Natural killer cell (primary cell): Measurements from ENCODE around the gene DHRS7. TPM values are rescaled to one million over a fixed set of nuclear protein-coding genes. Genes with fewer than 3 reads are reported as not detected.

Experiments
- ATAC-seq, 3 donors: fragments of 150-1000 bp in 2 of 3; fragments of 200-7000 bp in 1 of 3; cut with Tn5 transposase; 1 replicate in 1 of 3; 2 replicates in 2 of 3; pipeline ENCODE4 v1.10.0; 2021; ENCODE audit warnings: mild to moderate bottlenecking in 2 of 3, moderate library complexity in 2 of 3
- DNase-seq, 2 donors: peaks; one replicate each; pipeline versions ENCODE4 v3.0.0 to v3.0.0-alpha.2; 2013 to 2021; ENCODE audit warnings: mixed read lengths in 1 of 2
- H3K27ac ChIP-seq: one replicate; pipeline ENCODE4 v1.5.1; 2013; ENCODE audit warnings: mild to moderate bottlenecking, low read length
- H3K27me3 ChIP-seq: one replicate; pipeline ENCODE4 v1.6.1; 2013; ENCODE audit warnings: low read length; ENCODE audit not compliant: control insufficient read depth, insufficient read depth
- H3K36me3 ChIP-seq: one replicate; pipeline ENCODE4 v1.6.1; 2013; ENCODE audit warnings: low read length; ENCODE audit not compliant: control insufficient read depth, insufficient read depth
- H3K4me1 ChIP-seq: one replicate; pipeline ENCODE4 v1.6.1; 2013; ENCODE audit warnings: low read length; ENCODE audit not compliant: control insufficient read depth, insufficient read depth
- H3K4me3 ChIP-seq: one replicate; pipeline ENCODE4 v1.5.1; 2013; ENCODE audit warnings: low read length
- H3K9me3 ChIP-seq: one replicate; pipeline ENCODE4 v1.6.1; 2013; ENCODE audit warnings: low read length; ENCODE audit not compliant: control insufficient read depth, insufficient read depth
- H3K27ac Mint-ChIP-seq, 2 donors: one replicate each; pipeline ENCODE4 v1.8.0; 2022; ENCODE audit warnings: mild to moderate bottlenecking in 2 of 2, mixed read lengths in 2 of 2, moderate library complexity in 1 of 2
- H3K27me3 Mint-ChIP-seq, 2 donors: one replicate each; pipeline ENCODE4 v1.8.0; 2022; ENCODE audit warnings: low read depth in 2 of 2, mixed read lengths in 2 of 2
- H3K36me3 Mint-ChIP-seq: one replicate; pipeline ENCODE4 v1.8.0; 2022; ENCODE audit warnings: mixed read lengths
- H3K4me1 Mint-ChIP-seq, 2 donors: one replicate each; pipeline ENCODE4 v1.8.0; 2022; ENCODE audit warnings: mixed read lengths in 2 of 2
- H3K4me3 Mint-ChIP-seq: one replicate; pipeline ENCODE4 v1.8.0; 2022; ENCODE audit warnings: mild to moderate bottlenecking, moderate library complexity, mixed read lengths
- H3K9me3 Mint-ChIP-seq, 2 donors: one replicate each; pipeline ENCODE4 v1.8.0; 2022; ENCODE audit warnings: mixed read lengths in 2 of 2
- CTCF ChIP-seq: fragments of 200-600 bp; IDR thresholded peaks from one replicate; pipeline ENCODE4 v1.8.0; 2022; ENCODE audit warnings: antibody characterized with exemption
- WGBS: methylation state at CpG from one replicate; pipeline ENCODE4 v1.1.7; 2013; ENCODE audit warnings: missing lambda C conversion rate; ENCODE audit not compliant: insufficient coverage; 5-methylcytosine and 5-hydroxymethylcytosine counted together
- intact Hi-C: fragments of 100-400 bp; cut with micrococcal nuclease; formaldehyde crosslinking; loops from one replicate; pipeline ENCODE4 v1.14.2; 2022
- total RNA-seq, 4 donors: library from RNA; stranded (reverse); fragments of 120-200 nt in 1 of 4; gene quantifications; one replicate each; pipeline versions ENCODE4 v1.2.3 to v1.2.4, GENCODE V29; 2013 to 2022

The DHRS7 gene
- total RNA-seq, 3 donors from 2014 or later (not counting 1 experiment from before 2014, with no cell fraction given) = 115 to 139 (median 126) TPM

DNA sequence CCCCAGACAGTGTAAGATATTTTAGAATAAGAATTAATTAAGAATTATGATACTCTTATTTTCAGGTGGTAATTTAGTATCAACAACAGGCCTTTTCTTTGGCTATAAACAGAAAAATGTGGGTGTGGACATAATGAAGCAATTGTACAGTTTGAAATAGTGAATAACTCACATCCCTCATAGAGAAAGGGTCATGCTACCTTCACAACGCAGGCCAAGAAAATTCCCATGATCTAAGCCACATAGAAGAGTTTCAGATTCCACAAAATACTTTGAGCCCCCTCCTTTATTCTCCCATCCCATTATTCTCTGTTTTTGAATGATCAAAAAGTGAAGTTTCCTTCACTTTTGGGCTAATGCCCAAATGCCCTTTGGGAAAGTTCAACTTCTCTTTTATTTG, 23.5 kb upstream of the DHRS7 start:
- Mint-ChIP-seq H3K27ac (no peak overlapping the region), H3K36me3 (no peaks in the 10 kb centered on the region), H3K27me3 (peaks cover 6 to 12% of the 10 kb centered on the region in 2 donors), H3K4me3 (no peak overlapping the region), H3K9me3 (no peaks in the 10 kb centered on the region), H3K4me1 (peaks cover 3 to 10% of the 10 kb centered on the region in 2 donors)
- H3K4me1 ChIP-seq = peaks cover under 1% of the 10 kb centered on the region
- intact Hi-C loops = no loop called here
- ATAC-seq (no peak), DNase-seq (no peak)
- H3K9me3 ChIP-seq = no peaks in the 10 kb centered on the region
- H3K27ac ChIP-seq = no peak overlapping the region
- 100% methylated on average over 1 of the region's 1 CpG for WGBS
- H3K4me3 ChIP-seq = no peak overlapping the region
- no peak for TF ChIP-seq CTCF
- H3K36me3 ChIP-seq = no peaks in the 10 kb centered on the region
- H3K27me3 ChIP-seq = no peaks in the 10 kb centered on the region

DNA sequence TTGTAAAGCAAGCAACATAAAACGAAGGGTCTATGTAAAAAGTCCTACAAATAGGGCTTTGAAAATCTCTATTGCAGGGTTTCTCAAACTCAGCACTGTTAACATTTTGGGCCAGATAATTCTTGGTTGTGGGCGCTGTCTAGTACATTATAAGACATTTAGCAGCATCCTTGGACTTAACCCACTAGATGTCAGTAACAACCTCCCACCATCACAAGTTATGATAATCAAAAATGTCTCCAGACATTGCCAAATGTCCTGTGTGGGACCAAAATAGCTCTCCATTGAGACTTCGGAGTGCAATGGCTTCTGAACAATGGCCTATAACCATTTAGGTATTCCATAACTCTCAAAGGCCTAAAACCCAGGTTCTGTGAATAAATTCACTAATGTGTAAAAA, 22.9 kb upstream of the DHRS7 start:
- DNase-seq = no peak
- Mint-ChIP-seq H3K27me3 (peaks cover 6% of the 10 kb centered on the region in 2 donors), H3K4me3 (no peak overlapping the region), H3K4me1 (peaks cover 9 to 16% of the 10 kb centered on the region in 2 donors), H3K36me3 (no peaks in the 10 kb centered on the region), H3K27ac (no peak overlapping the region), H3K9me3 (no peaks in the 10 kb centered on the region)
- no peak for TF ChIP-seq CTCF
- ATAC-seq = no peak
- 68% methylated on average over 3 of the region's 3 CpGs for WGBS
- H3K27me3 ChIP-seq = no peaks in the 10 kb centered on the region
- no peaks in the 10 kb centered on the region for H3K36me3 ChIP-seq
- peaks cover 5% of the 10 kb centered on the region for H3K4me1 ChIP-seq
- intact Hi-C loops = no loop called here
- no peak overlapping the region for H3K4me3 ChIP-seq
- H3K9me3 ChIP-seq = no peaks in the 10 kb centered on the region
- H3K27ac ChIP-seq = no peak overlapping the region

GRCh38 chr14:60184905-60185555, 19.8 kb upstream of the DHRS7 start:
- ATAC-seq (no peak), DNase-seq (no peak)
- H3K4me1 ChIP-seq = peaks cover 6% of the 10 kb centered on the region
- Mint-ChIP-seq H3K27ac (peak overlapping the region; percentile 97 to 98), H3K4me3 (no peak overlapping the region), H3K36me3 (no peaks in the 10 kb centered on the region), H3K4me1 (peaks cover 12 to 17% of the 10 kb centered on the region in 2 donors), H3K9me3 (no peaks in the 10 kb centered on the region), H3K27me3 (peaks cover 0 to 3% of the 10 kb centered on the region in 2 donors)
- no peaks in the 10 kb centered on the region for H3K27me3 ChIP-seq
- H3K9me3 ChIP-seq = no peaks in the 10 kb centered on the region
- H3K27ac ChIP-seq = peak overlapping the region; percentile 85
- no peak for TF ChIP-seq CTCF
- intact Hi-C loops = loop anchor here (1.0 to 5.0 kb wide), 6 partner anchors 21 to 1058 kb away; no protein-coding TSS in a partner anchor
- WGBS = 65% methylated on average over 3 of the region's 5 CpGs
- no peaks in the 10 kb centered on the region for H3K36me3 ChIP-seq
- no peak overlapping the region for H3K4me3 ChIP-seq
